Erythroblast (primary cell): ENCODE results near the gene OR52K2.

Experiments
- GATA1 ChIP-seq: IDR thresholded peaks from 2 replicates; pipeline ENCODE4 v1.6.1; 2011; ENCODE audit warnings: low read depth, mild to moderate bottlenecking, control low read depth, low read length, moderate library complexity
- POLR2A ChIP-seq: IDR thresholded peaks from 2 replicates; pipeline ENCODE4 v1.6.1; 2011; ENCODE audit warnings: mild to moderate bottlenecking, low read length

DNA sequence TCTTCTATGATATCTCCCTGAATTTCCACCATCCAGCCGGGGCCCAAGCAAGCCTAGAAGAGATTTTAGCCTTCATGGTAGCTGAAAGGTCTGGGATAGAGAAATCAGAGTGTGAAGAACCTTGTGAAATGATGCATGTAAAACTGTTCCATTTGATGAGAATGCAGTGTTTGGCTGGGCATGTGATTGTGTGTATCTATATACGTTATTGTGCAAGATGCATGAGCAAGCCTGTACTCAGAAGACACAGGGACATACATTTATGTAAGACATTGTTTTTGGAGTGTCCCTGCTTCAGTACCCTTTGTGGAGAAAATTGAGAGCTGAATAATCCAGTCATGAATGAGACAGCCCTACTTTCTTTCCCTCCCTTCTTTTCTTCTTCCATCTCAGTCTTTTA is 15.2 kb upstream of the OR52K2 start:
- TF ChIP-seq GATA1 (no peak), POLR2A (no peak)
